Measurements from ENCODE around the gene RALA.

Gene RALA

GRCh38 chr7:39605087-39605486, 18.3 kb upstream of the RALA start:
- Mint-ChIP-seq H3K4me1 (ENCODE audit: low read depth) (peaks cover 46% of the 10 kb centered on the region), H3K27ac (no peak overlapping the region), H3K36me3 (ENCODE audit: low read depth) (peaks cover 2% of the 10 kb centered on the region), H3K4me3 (no peak overlapping the region), H3K9me3 (no peaks in the 10 kb centered on the region), H3K27me3 (ENCODE audit: low read depth) (peaks cover 27% of the 10 kb centered on the region)
- DNase-seq (ENCODE audit: low spot score) = no peak

- DNase-seq (ENCODE audit: low spot score) = no peak
- peaks cover 46% of the 10 kb centered on the region for H3K4me1 Mint-ChIP-seq (ENCODE audit: low read depth)
- H3K36me3 Mint-ChIP-seq (ENCODE audit: low read depth) = peaks cover 2% of the 10 kb centered on the region
Observed at GRCh38 chr7:39606352-39606751, 17.0 kb upstream of the RALA start.

GRCh38 chr7:39606941-39607340, 16.4 kb upstream of the RALA start:
- Mint-ChIP-seq H3K9me3 (no peaks in the 10 kb centered on the region), H3K4me1 (ENCODE audit: low read depth) (peaks cover 46% of the 10 kb centered on the region), H3K36me3 (ENCODE audit: low read depth) (peaks cover 2% of the 10 kb centered on the region), H3K27ac (no peak overlapping the region), H3K27me3 (ENCODE audit: low read depth) (peaks cover 35% of the 10 kb centered on the region), H3K4me3 (no peak overlapping the region)
- no peak for DNase-seq (ENCODE audit: low spot score)

More at GRCh38 chr7:39606352-39606751, 17.0 kb upstream of the RALA start:
- no peak overlapping the region for H3K27ac Mint-ChIP-seq
- H3K4me3 Mint-ChIP-seq = no peak overlapping the region
- peaks cover 35% of the 10 kb centered on the region for H3K27me3 Mint-ChIP-seq (ENCODE audit: low read depth)
- H3K9me3 Mint-ChIP-seq = no peaks in the 10 kb centered on the region

- peaks cover 2% of the 10 kb centered on the region for H3K36me3 Mint-ChIP-seq (ENCODE audit: low read depth)
- H3K9me3 Mint-ChIP-seq = no peaks in the 10 kb centered on the region
- no peak overlapping the region for H3K27ac Mint-ChIP-seq
- no peak for DNase-seq (ENCODE audit: low spot score)
- peaks cover 46% of the 10 kb centered on the region for H3K4me1 Mint-ChIP-seq (ENCODE audit: low read depth)
- peaks cover 43% of the 10 kb centered on the region for H3K27me3 Mint-ChIP-seq (ENCODE audit: low read depth)
- H3K4me3 Mint-ChIP-seq = peak overlapping the region; percentile 50
Observed at GRCh38 chr7:39607865-39608264, 15.5 kb upstream of the RALA start.

GRCh38 chr7:39608278-39608677, 15.1 kb upstream of the RALA start:
- Mint-ChIP-seq H3K4me3 (peak overlapping the region; percentile 50), H3K4me1 (ENCODE audit: low read depth) (peaks cover 46% of the 10 kb centered on the region), H3K27ac (no peak overlapping the region), H3K9me3 (no peaks in the 10 kb centered on the region), H3K36me3 (ENCODE audit: low read depth) (peaks cover 2% of the 10 kb centered on the region), H3K27me3 (ENCODE audit: low read depth) (peaks cover 43% of the 10 kb centered on the region)
- no peak for DNase-seq (ENCODE audit: low spot score)

GRCh38 chr7:39609113-39609934, 14.0 kb upstream of the RALA start:
- peaks cover 38% of the 10 kb centered on the region for H3K27me3 Mint-ChIP-seq (ENCODE audit: low read depth)
- H3K27ac Mint-ChIP-seq = no peak overlapping the region
- peaks cover 40% of the 10 kb centered on the region for H3K4me1 Mint-ChIP-seq (ENCODE audit: low read depth)
- H3K9me3 Mint-ChIP-seq = no peaks in the 10 kb centered on the region
- H3K36me3 Mint-ChIP-seq (ENCODE audit: low read depth) = peaks cover 2% of the 10 kb centered on the region
- H3K4me3 Mint-ChIP-seq = peak overlapping the region; percentile 7
- DNase-seq (ENCODE audit: low spot score) = no peak

- Mint-ChIP-seq H3K36me3 (ENCODE audit: low read depth) (peaks cover 2% of the 10 kb centered on the region), H3K9me3 (no peaks in the 10 kb centered on the region), H3K27ac (no peak overlapping the region), H3K4me1 (ENCODE audit: low read depth) (peaks cover 37% of the 10 kb centered on the region), H3K27me3 (ENCODE audit: low read depth) (peaks cover 38% of the 10 kb centered on the region), H3K4me3 (peak overlapping the region; percentile 2)
- no peak for DNase-seq (ENCODE audit: low spot score)
Observed at GRCh38 chr7:39609935-39610263, 13.5 kb upstream of the RALA start.

GRCh38 chr7:39613577-39613976, 9.8 kb upstream of the RALA start:
- H3K9me3 Mint-ChIP-seq = no peaks in the 10 kb centered on the region
- H3K4me1 Mint-ChIP-seq (ENCODE audit: low read depth) = peaks cover 10% of the 10 kb centered on the region
- no peak for DNase-seq (ENCODE audit: low spot score)
- peaks cover 2% of the 10 kb centered on the region for H3K36me3 Mint-ChIP-seq (ENCODE audit: low read depth)
- no peak overlapping the region for H3K27ac Mint-ChIP-seq
- H3K4me3 Mint-ChIP-seq = no peak overlapping the region
- peaks cover 40% of the 10 kb centered on the region for H3K27me3 Mint-ChIP-seq (ENCODE audit: low read depth)

- Mint-ChIP-seq H3K27me3 (ENCODE audit: low read depth) (peaks cover 34% of the 10 kb centered on the region), H3K9me3 (no peaks in the 10 kb centered on the region), H3K36me3 (ENCODE audit: low read depth) (no peaks in the 10 kb centered on the region), H3K4me3 (no peak overlapping the region), H3K4me1 (ENCODE audit: low read depth) (peaks cover 3% of the 10 kb centered on the region), H3K27ac (no peak overlapping the region)
- no peak for DNase-seq (ENCODE audit: low spot score)
Observed at GRCh38 chr7:39614299-39614698, 9.1 kb upstream of the RALA start.

GRCh38 chr7:39615350-39615975, 7.9 kb upstream of the RALA start:
- Mint-ChIP-seq H3K4me1 (ENCODE audit: low read depth) (no peaks in the 10 kb centered on the region), H3K27me3 (ENCODE audit: low read depth) (peaks cover 28% of the 10 kb centered on the region), H3K9me3 (no peaks in the 10 kb centered on the region), H3K27ac (no peak overlapping the region), H3K36me3 (ENCODE audit: low read depth) (no peaks in the 10 kb centered on the region), H3K4me3 (no peak overlapping the region)
- DNase-seq (ENCODE audit: low spot score) = no peak

- H3K4me1 Mint-ChIP-seq (ENCODE audit: low read depth) = no peaks in the 10 kb centered on the region
- H3K4me3 Mint-ChIP-seq = no peak overlapping the region
- peaks cover 2% of the 10 kb centered on the region for H3K36me3 Mint-ChIP-seq (ENCODE audit: low read depth)
- no peaks in the 10 kb centered on the region for H3K9me3 Mint-ChIP-seq
- DNase-seq (ENCODE audit: low spot score) = no peak
- peaks cover 22% of the 10 kb centered on the region for H3K27me3 Mint-ChIP-seq (ENCODE audit: low read depth)
- H3K27ac Mint-ChIP-seq = no peak overlapping the region
Observed at GRCh38 chr7:39616138-39616537, 7.2 kb upstream of the RALA start.

GRCh38 chr7:39617005-39617404, 6.4 kb upstream of the RALA start:
- Mint-ChIP-seq H3K27ac (no peak overlapping the region), H3K4me3 (no peak overlapping the region), H3K4me1 (ENCODE audit: low read depth) (peaks cover 2% of the 10 kb centered on the region), H3K9me3 (no peaks in the 10 kb centered on the region), H3K27me3 (ENCODE audit: low read depth) (peaks cover 20% of the 10 kb centered on the region), H3K36me3 (ENCODE audit: low read depth) (peaks cover 3% of the 10 kb centered on the region)
- no peak for DNase-seq (ENCODE audit: low spot score)

GRCh38 chr7:39618868-39619267, 4.5 kb upstream of the RALA start:
- peaks cover 6% of the 10 kb centered on the region for H3K36me3 Mint-ChIP-seq (ENCODE audit: low read depth)
- H3K4me1 Mint-ChIP-seq (ENCODE audit: low read depth) = peaks cover 9% of the 10 kb centered on the region
- H3K9me3 Mint-ChIP-seq = no peaks in the 10 kb centered on the region
- H3K4me3 Mint-ChIP-seq = no peak overlapping the region
- H3K27ac Mint-ChIP-seq = no peak overlapping the region
- DNase-seq (ENCODE audit: low spot score) = no peak
- peaks cover 13% of the 10 kb centered on the region for H3K27me3 Mint-ChIP-seq (ENCODE audit: low read depth)

- no peak overlapping the region for H3K4me3 Mint-ChIP-seq
- DNase-seq (ENCODE audit: low spot score) = no peak
- H3K9me3 Mint-ChIP-seq = no peaks in the 10 kb centered on the region
- H3K36me3 Mint-ChIP-seq (ENCODE audit: low read depth) = peaks cover 7% of the 10 kb centered on the region
- H3K27ac Mint-ChIP-seq = no peak overlapping the region
- peaks cover 22% of the 10 kb centered on the region for H3K4me1 Mint-ChIP-seq (ENCODE audit: low read depth)
- peaks cover 13% of the 10 kb centered on the region for H3K27me3 Mint-ChIP-seq (ENCODE audit: low read depth)
Observed at GRCh38 chr7:39620486-39620885, 2.9 kb upstream of the RALA start.
